ENCODE results near the gene SMIM28. TPM values are rescaled to one million over a fixed set of nuclear protein-coding genes. Genes with fewer than 3 reads are reported as not detected.

Gene SMIM28
- total RNA-seq, 1 experiment from 2014 or later, result not detected

DNA sequence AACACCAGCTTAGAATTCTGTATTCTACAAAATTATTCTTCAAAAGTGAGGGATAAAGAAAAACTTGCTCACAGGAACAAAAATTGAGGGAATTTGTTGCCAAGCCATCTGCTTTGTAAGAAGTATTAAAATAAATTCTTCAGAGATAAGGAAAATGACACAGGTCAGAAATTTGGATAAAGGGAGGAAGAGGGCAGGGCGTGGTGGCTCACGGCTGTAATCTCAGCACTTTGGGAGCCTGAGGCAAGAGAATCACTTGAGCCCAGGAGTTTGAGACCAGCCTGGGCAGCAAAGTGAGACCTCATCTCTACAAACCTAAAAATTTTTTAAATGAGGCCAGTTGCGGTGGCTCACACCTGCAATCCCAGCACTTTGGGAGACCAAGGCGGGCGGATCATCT is 11.8 kb downstream of the SMIM28 start:
- H3K36me3 ChIP-seq (ENCODE audit: control insufficient read depth, insufficient read depth, low read length), result no peaks in the 10 kb centered on the region
- no peak overlapping the region for H3K4me3 ChIP-seq (ENCODE audit: low read depth in 2 of 2, low read length in 2 of 2)
- no peak for ATAC-seq
- intact Hi-C loops (cut with micrococcal nuclease; ENCODE audit: unreplicated experiment) (no loop called here), in situ Hi-C loops (cut with HindIII; ENCODE audit: low pct_unique_long_range_greater_than_20kb, low sequenced_read_pairs) (no loop called here)
- no peak overlapping the region for H3K27ac ChIP-seq (ENCODE audit: low read length)
- H3K4me1 ChIP-seq (ENCODE audit: control insufficient read depth, insufficient read depth, low read length), result no peaks in the 10 kb centered on the region
- ChIA-PET POLR2A (no interaction called here), CTCF (no interaction called here)
- DNase-seq (ENCODE audit: low read depth, low spot score), result no peak
- no peaks in the 10 kb centered on the region for H3K9me3 ChIP-seq (ENCODE audit: control insufficient read depth, insufficient read depth, low read depth, low read length)
- TF ChIP-seq POLR2AphosphoS5 (IDR thresholded peaks at IDR 0.05; ENCODE audit: low read depth, low read length), result no peak
- no TSS peak for BruUV-seq (replicated peaks)
- H3K27me3 ChIP-seq (ENCODE audit: control insufficient read depth, insufficient read depth, low read length), result no peaks in the 10 kb centered on the region; the same call in none of the 2 replicates

DNA sequence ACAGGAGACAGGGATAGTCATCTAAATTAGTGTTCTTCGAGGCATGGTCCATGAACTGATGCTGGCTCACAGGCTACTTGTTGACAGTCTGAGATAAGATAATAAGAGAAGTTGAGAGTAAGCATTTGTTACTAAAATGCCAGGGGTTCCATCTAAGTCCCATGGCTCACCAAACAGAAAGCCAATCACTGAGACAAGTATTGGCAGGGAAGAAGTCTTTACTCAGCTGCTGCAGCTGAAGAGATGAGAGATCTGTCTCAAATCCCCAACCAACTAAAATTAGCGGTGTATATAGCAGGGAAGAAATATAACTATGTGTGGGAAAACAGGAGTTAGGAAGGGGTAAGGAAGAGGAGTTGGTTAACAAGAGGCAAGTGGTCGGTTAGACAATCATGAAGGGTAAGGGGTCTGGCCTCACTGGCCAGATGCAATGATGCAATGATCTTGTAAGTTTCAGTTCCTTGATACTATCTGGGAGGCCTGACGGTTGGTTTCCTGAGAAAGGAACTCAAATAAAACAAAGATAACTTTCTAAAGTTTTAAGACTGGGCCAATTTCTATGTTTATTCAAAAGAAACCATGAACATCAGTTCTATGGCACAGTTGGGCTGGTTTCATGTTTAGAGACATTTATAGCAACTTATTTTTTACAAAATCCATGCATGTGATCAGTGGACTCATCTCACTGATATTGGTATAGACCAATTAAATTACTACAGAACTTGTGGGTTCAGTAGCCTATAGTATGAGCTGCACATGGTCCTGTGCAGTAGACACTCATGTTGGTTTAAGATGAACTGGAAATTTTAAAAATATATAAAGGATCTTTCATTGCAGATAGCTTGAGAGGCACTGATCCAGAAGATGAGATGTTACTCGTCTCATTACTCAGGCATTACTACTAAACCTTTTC is 16.4 kb downstream of the SMIM28 start:
- ChIA-PET CTCF (no interaction called here), POLR2A (interaction anchor here (0.6 kb wide), 1 partner anchor 93 kb away, joined by 4 read pairs; no protein-coding TSS in a partner anchor)
- H3K4me1 ChIP-seq (ENCODE audit: control insufficient read depth, insufficient read depth, low read length), result no peaks in the 10 kb centered on the region
- ATAC-seq, result no peak
- H3K27me3 ChIP-seq (ENCODE audit: control insufficient read depth, insufficient read depth, low read length), result no peaks in the 10 kb centered on the region; the same call in none of the 2 replicates
- TF ChIP-seq REST (IDR thresholded peaks at IDR 0.05; ENCODE audit: insufficient read depth in 1 of 2, low read depth in 2 of 2, low read length in 1 of 2), result no peak
- TF ChIP-seq TCF7L2 (IDR thresholded peaks at IDR 0.05; ENCODE audit: low read depth, low read length), result no peak
- TF ChIP-seq SIN3A (IDR thresholded peaks at IDR 0.05; ENCODE audit: borderline replicate concordance, insufficient read depth, low read depth, low read length), result no peak
- TF ChIP-seq POLR2AphosphoS5 (IDR thresholded peaks at IDR 0.05; ENCODE audit: low read depth, low read length), result no peak
- TF ChIP-seq, protein P1, sequence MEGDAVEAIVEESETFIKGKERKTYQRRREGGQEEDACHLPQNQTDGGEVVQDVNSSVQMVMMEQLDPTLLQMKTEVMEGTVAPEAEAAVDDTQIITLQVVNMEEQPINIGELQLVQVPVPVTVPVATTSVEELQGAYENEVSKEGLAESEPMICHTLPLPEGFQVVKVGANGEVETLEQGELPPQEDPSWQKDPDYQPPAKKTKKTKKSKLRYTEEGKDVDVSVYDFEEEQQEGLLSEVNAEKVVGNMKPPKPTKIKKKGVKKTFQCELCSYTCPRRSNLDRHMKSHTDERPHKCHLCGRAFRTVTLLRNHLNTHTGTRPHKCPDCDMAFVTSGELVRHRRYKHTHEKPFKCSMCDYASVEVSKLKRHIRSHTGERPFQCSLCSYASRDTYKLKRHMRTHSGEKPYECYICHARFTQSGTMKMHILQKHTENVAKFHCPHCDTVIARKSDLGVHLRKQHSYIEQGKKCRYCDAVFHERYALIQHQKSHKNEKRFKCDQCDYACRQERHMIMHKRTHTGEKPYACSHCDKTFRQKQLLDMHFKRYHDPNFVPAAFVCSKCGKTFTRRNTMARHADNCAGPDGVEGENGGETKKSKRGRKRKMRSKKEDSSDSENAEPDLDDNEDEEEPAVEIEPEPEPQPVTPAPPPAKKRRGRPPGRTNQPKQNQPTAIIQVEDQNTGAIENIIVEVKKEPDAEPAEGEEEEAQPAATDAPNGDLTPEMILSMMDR (IDR thresholded peaks at IDR 0.05), result no peak
- BruUV-seq (replicated peaks), result no TSS peak
- intact Hi-C loops (cut with micrococcal nuclease; ENCODE audit: unreplicated experiment), result no loop called here
- no peaks in the 10 kb centered on the region for H3K9me3 ChIP-seq (ENCODE audit: control insufficient read depth, insufficient read depth, low read depth, low read length)
- H3K36me3 ChIP-seq (ENCODE audit: control insufficient read depth, insufficient read depth, low read length), result no peaks in the 10 kb centered on the region
- in situ Hi-C loops (cut with HindIII; ENCODE audit: low pct_unique_long_range_greater_than_20kb, low sequenced_read_pairs), result no loop called here
- no peak for DNase-seq (ENCODE audit: low read depth, low spot score)
- no peak overlapping the region for H3K4me3 ChIP-seq (ENCODE audit: low read depth in 2 of 2, low read length in 2 of 2)
- no peak overlapping the region for H3K27ac ChIP-seq (ENCODE audit: low read length)

GRCh38 chr6:138396709-138397108 is 19.0 kb downstream of the SMIM28 start:
- intact Hi-C loops (cut with micrococcal nuclease; ENCODE audit: unreplicated experiment), result no loop called here

More at GRCh38 chr6:138396709-138397108, 19.0 kb downstream of the SMIM28 start:
- Histone ChIP-seq H3K4me1 (ENCODE audit: control insufficient read depth, insufficient read depth, low read length) (no peaks in the 10 kb centered on the region), H3K36me3 (ENCODE audit: control insufficient read depth, insufficient read depth, low read length) (no peaks in the 10 kb centered on the region), H3K9me3 (ENCODE audit: control insufficient read depth, insufficient read depth, low read depth, low read length) (no peaks in the 10 kb centered on the region), H3K27ac (ENCODE audit: low read length) (no peak overlapping the region), H3K4me3 (ENCODE audit: low read depth in 2 of 2, low read length in 2 of 2) (no peak overlapping the region), H3K27me3 (ENCODE audit: control insufficient read depth, insufficient read depth, low read length) (no peaks in the 10 kb centered on the region; the same call in 1 of the 2 replicates)
- no TSS peak for BruUV-seq (replicated peaks)
- ChIA-PET CTCF (no interaction called here), POLR2A (no interaction called here)
- TF ChIP-seq POLR2AphosphoS5 (IDR thresholded peaks at IDR 0.05; ENCODE audit: low read depth, low read length), result no peak
- no peak for TF ChIP-seq TCF7L2 (IDR thresholded peaks at IDR 0.05; ENCODE audit: low read depth, low read length)
- no peak for TF ChIP-seq SIN3A (IDR thresholded peaks at IDR 0.05; ENCODE audit: borderline replicate concordance, insufficient read depth, low read depth, low read length)
- TF ChIP-seq, protein P1 (IDR thresholded peaks at IDR 0.05), result no peak
- no peak for TF ChIP-seq REST (IDR thresholded peaks at IDR 0.05; ENCODE audit: insufficient read depth in 1 of 2, low read depth in 2 of 2, low read length in 1 of 2)
- DNase-seq (ENCODE audit: low read depth, low spot score), result no peak
- no peak for ATAC-seq
- in situ Hi-C loops (cut with HindIII; ENCODE audit: low pct_unique_long_range_greater_than_20kb, low sequenced_read_pairs), result no loop called here

All from Panc1 (cell line).